GM18507 (cell line): Measurements from ENCODE around the gene NGB.

ENCODE experiments used
- DNase-seq: peaks from one replicate; pipeline ENCODE4 v3.0.0; 2011; ENCODE audit warnings: low read depth; ENCODE audit not compliant: insufficient read length; ENCODE audit errors: extremely low spot score
- FAIRE-seq: peaks from 2 replicates; lab custom pipeline; 2011; peaks lifted over from hg19 to GRCh38; lab: Jason Lieb, UNC

NGB gene

GRCh38 chr14:77267937-77268699 is 2.9 kb downstream of the NGB start:
- no peak for DNase-seq
- no peak for FAIRE-seq

- DNase-seq (no peak), FAIRE-seq (no peak)
These were observed 4.7 kb downstream of the NGB start for GRCh38 chr14:77266336-77266735.

- DNase-seq (no peak), FAIRE-seq (no peak)
These were observed 5.3 kb downstream of the NGB start for GRCh38 chr14:77265561-77266335.

GRCh38 chr14:77265187-77265515 is 5.9 kb downstream of the NGB start:
- no peak for FAIRE-seq
- no peak for DNase-seq

- no peak for DNase-seq
- no peak for FAIRE-seq
These were observed 6.4 kb downstream of the NGB start for GRCh38 chr14:77264466-77265186.

GRCh38 chr14:77260631-77261030 is 10.4 kb downstream of the NGB start:
- DNase-seq (no peak), FAIRE-seq (no peak)

- no peak for FAIRE-seq
These were observed 10.8 kb downstream of the NGB start for GRCh38 chr14:77260199-77260598.

GRCh38 chr14:77259025-77259715 is 11.8 kb downstream of the NGB start:
- DNase-seq (no peak), FAIRE-seq (no peak)

More at GRCh38 chr14:77260199-77260598, 10.8 kb downstream of the NGB start:
- DNase-seq = no peak

GRCh38 chr14:77258566-77258965 is 12.4 kb downstream of the NGB start:
- FAIRE-seq = no peak
- DNase-seq = no peak

- FAIRE-seq (no peak), DNase-seq (no peak)
These were observed 13.3 kb downstream of the NGB start for GRCh38 chr14:77257700-77258099.

- DNase-seq (no peak), FAIRE-seq (no peak)
These were observed 14.3 kb downstream of the NGB start for GRCh38 chr14:77256694-77257093.

GRCh38 chr14:77253333-77254190 is 17.4 kb downstream of the NGB start:
- no peak for FAIRE-seq

GRCh38 chr14:77251870-77252269 is 19.1 kb downstream of the NGB start:
- DNase-seq = no peak
- no peak for FAIRE-seq

More at GRCh38 chr14:77253333-77254190, 17.4 kb downstream of the NGB start:
- no peak for DNase-seq

- DNase-seq (no peak), FAIRE-seq (no peak)
These were observed 20.1 kb downstream of the NGB start for GRCh38 chr14:77250927-77251326.

GRCh38 chr14:77249286-77249685 is 21.7 kb downstream of the NGB start:
- DNase-seq (no peak), FAIRE-seq (no peak)

- no peak for FAIRE-seq
- no peak for DNase-seq
These were observed 22.3 kb downstream of the NGB start for GRCh38 chr14:77248666-77249065.

- FAIRE-seq = no peak
- DNase-seq = no peak
These were observed 24.2 kb downstream of the NGB start for GRCh38 chr14:77246784-77247183.

GRCh38 chr14:77245820-77246219 is 25.2 kb downstream of the NGB start:
- no peak for FAIRE-seq
- DNase-seq = no peak

- DNase-seq (no peak), FAIRE-seq (no peak)
These were observed 27.2 kb downstream of the NGB start for GRCh38 chr14:77243853-77244252.
